Brain microvascular endothelial cell (primary cell): ENCODE data around the gene RSU1.

Source experiments
- DNase-seq: peaks from one replicate; pipeline ENCODE4 v3.0.0-alpha.2; 2020
- H3K27ac ChIP-seq: fragments of 250-450 bp; sonication (Bioruptor Pico); 2 replicates; pipeline ENCODE4 v1.5.1; 2020; ENCODE audit warnings: mild to moderate bottlenecking, moderate library complexity
- H3K27me3 ChIP-seq: fragments of 250-450 bp; sonication (Bioruptor Pico); replicated peaks from 2 replicates; pipeline ENCODE4 v1.5.1; 2020; ENCODE audit warnings: mild to moderate bottlenecking
- H3K36me3 ChIP-seq: fragments of 250-450 bp; sonication (Bioruptor Pico); replicated peaks from 2 replicates; pipeline ENCODE4 v1.5.1; 2020; ENCODE audit warnings: mild to moderate bottlenecking
- H3K4me3 ChIP-seq: 2 replicates; pipeline ENCODE4 v1.5.1; 2011; ENCODE audit warnings: low read depth, mild to moderate bottlenecking, control low read depth, low read length, moderate library complexity
- in situ Hi-C: cut with HindIII; loops from 2 replicates; pipeline ENCODE4 v1.10.0; 2017; ENCODE audit warnings: low sequenced_read_pairs, low pct_ligation_motif_present
- TF ChIP-seq, protein P1 (sequence below): IDR thresholded peaks from 2 replicates; pipeline ENCODE4 v1.5.1; 2011; ENCODE audit warnings: low read depth, mild to moderate bottlenecking, moderate library complexity, low read length, control low read depth, inconsistent platforms; ENCODE audit errors: missing control alignments

Gene RSU1

GRCh38 chr10:16606421-16606820 is 210.8 kb downstream of the RSU1 start:
- in situ Hi-C loops: no loop called here
- H3K27ac ChIP-seq: no peak overlapping the region
- H3K27me3 ChIP-seq: no peaks in the 10 kb centered on the region
- TF ChIP-seq, protein P1, sequence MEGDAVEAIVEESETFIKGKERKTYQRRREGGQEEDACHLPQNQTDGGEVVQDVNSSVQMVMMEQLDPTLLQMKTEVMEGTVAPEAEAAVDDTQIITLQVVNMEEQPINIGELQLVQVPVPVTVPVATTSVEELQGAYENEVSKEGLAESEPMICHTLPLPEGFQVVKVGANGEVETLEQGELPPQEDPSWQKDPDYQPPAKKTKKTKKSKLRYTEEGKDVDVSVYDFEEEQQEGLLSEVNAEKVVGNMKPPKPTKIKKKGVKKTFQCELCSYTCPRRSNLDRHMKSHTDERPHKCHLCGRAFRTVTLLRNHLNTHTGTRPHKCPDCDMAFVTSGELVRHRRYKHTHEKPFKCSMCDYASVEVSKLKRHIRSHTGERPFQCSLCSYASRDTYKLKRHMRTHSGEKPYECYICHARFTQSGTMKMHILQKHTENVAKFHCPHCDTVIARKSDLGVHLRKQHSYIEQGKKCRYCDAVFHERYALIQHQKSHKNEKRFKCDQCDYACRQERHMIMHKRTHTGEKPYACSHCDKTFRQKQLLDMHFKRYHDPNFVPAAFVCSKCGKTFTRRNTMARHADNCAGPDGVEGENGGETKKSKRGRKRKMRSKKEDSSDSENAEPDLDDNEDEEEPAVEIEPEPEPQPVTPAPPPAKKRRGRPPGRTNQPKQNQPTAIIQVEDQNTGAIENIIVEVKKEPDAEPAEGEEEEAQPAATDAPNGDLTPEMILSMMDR: no peak
- H3K4me3 ChIP-seq: no peak overlapping the region
- peak; percentile 14 for DNase-seq
- H3K36me3 ChIP-seq: no peaks in the 10 kb centered on the region

DNA sequence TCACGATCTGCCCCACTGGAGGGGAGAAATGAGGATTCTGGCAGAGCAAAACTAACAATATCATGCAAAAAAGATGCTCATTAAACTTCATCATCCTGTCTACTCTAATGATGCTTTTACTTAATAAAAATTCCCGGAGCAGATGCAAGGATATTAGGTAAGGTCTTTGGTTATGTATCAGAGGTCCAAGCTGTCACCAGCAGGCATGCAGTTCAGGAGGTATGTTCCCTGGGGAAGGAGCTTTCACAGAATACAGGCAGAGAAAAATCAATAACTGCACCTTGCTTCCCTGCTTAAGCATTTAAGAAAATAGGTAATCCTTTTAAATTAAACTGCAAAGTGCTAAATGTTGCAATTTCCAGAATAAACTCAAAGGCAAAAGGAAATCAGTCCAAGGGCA is 213.9 kb downstream of the RSU1 start:
- no peaks in the 10 kb centered on the region for H3K27me3 ChIP-seq
- no peaks in the 10 kb centered on the region for H3K36me3 ChIP-seq
- H3K4me3 ChIP-seq: no peak overlapping the region
- H3K27ac ChIP-seq: no peak overlapping the region
- in situ Hi-C loops: no loop called here
- TF ChIP-seq, protein P1: no peak
- DNase-seq: no peak

DNA sequence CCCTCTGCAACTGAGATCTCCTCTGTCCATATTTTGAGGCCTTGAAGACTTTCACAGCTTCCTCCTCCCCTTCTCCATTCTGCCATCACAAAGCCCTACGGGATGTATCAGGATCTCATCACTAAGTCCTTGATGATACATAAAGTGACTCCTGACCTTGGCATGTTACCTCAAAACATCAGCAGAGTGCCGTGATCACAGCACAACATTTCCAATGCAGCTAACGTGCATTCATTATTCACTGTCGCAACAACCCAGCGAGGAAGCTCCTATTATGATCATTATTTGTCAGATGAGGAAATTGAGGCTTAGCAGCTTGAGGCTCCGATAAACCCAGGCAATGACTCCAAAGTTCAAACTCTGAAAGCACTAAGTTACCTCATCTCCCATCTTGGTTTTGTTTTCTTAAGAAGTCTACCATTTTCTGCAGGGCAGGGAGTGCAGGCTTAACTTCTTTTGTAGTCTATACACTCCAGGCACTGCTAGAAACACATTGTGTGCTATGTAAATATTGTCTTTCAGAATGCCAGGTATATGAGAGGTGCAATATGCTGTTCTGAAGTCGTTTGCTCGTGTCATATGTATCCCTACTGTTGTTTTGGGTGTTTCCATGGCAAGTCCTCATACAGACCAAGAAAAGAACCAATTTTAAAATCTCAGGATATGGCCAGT is 215.0 kb downstream of the RSU1 start:
- TF ChIP-seq, protein P1: no peak
- H3K36me3 ChIP-seq: no peaks in the 10 kb centered on the region
- no peaks in the 10 kb centered on the region for H3K27me3 ChIP-seq
- in situ Hi-C loops: no loop called here
- H3K4me3 ChIP-seq: no peak overlapping the region
- DNase-seq: peak; percentile 6
- H3K27ac ChIP-seq: no peak overlapping the region

DNA sequence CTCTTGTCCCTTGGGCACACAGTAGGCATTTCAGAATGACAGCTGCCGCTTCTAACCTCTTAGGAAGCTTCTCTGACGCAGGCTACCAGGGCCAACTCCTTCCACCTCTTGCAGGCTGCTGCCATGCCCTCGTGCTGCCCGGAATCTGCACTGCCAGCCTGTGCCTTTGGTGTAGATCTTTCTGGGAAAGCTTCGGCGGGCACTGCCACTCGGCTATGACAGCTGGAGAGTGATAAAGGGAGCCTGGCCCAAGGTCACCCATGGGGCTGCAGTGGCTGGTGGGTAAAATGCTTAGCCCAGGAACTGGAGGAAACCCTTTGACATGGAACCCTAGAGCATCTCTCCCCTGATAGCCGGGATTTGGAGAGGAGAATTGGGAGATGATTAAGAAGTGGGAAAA is 217.6 kb downstream of the RSU1 start:
- TF ChIP-seq, protein P1: no peak
- DNase-seq: no peak
- in situ Hi-C loops: no loop called here
- H3K27ac ChIP-seq: no peak overlapping the region
- H3K27me3 ChIP-seq: no peaks in the 10 kb centered on the region
- H3K36me3 ChIP-seq: no peaks in the 10 kb centered on the region
- H3K4me3 ChIP-seq: no peak overlapping the region

DNA sequence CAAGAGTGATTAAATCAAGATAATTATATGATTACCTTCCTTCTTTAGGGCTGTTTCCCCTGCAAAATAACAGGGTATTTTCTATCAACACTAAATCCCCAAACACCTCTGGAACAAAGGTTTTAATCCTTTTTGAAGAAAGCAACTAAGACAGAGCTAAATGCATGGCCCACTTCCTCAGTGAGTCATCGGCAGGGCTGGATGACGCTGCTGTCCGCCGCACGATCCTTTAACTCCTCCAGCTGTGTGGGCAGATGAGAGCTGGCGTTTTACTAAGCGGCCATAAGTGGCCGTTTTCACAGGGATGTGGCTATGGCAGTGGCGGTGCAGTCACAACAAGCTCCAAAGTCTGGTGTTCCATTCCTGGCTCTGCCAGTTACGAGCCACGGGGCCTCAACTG is 219.6 kb downstream of the RSU1 start:
- Histone ChIP-seq H3K36me3 (peaks cover 2% of the 10 kb centered on the region), H3K4me3 (no peak overlapping the region), H3K27ac (no peak overlapping the region), H3K27me3 (no peaks in the 10 kb centered on the region)
- in situ Hi-C loops: no loop called here
- TF ChIP-seq, protein P1: no peak
- peak; percentile 60 for DNase-seq

GRCh38 chr10:16592378-16592777 is 224.8 kb downstream of the RSU1 start:
- H3K4me3 ChIP-seq: no peak overlapping the region
- DNase-seq: no peak
- no peak overlapping the region for H3K27ac ChIP-seq
- H3K27me3 ChIP-seq: no peaks in the 10 kb centered on the region
- in situ Hi-C loops: no loop called here
- TF ChIP-seq, protein P1: no peak
- H3K36me3 ChIP-seq: peaks cover 2% of the 10 kb centered on the region
